Psoas muscle (tissue), 8 donors: ENCODE measurements around the gene NDFIP1. TPM values are rescaled to one million over a fixed set of nuclear protein-coding genes. Genes with fewer than 3 reads are reported as not detected.
A peak's percentile ranks its signal among the peaks of the same experiment; 100 is the strongest.

ENCODE experiments used
- ATAC-seq, 4 donors: fragments of 200-7000 bp; cut with Tn5 transposase; one replicate each; pipeline ENCODE4 v1.9.1; 2020; ENCODE audit warnings: moderate library complexity in 3 of 4, mild to moderate bottlenecking in 2 of 4
- DNase-seq, 2 donors: peaks; one replicate each; pipeline ENCODE4 v3.0.0-alpha.2; 2020
- H3K27ac ChIP-seq: fragments of 200-600 bp; one replicate; pipeline ENCODE4 v1.8.0; 2022
- H3K27me3 ChIP-seq, 3 donors: fragments of 200-600 bp in 1 of 3; one replicate each; pipeline versions ENCODE4 v1.6.1 to v1.8.0; 2013 to 2022; ENCODE audit warnings: low read length in 2 of 3, mild to moderate bottlenecking in 2 of 3, moderate library complexity in 1 of 3; ENCODE audit not compliant: insufficient read depth in 3 of 3
- H3K36me3 ChIP-seq, 2 donors: fragments of 200-600 bp in 1 of 2; one replicate each; pipeline versions ENCODE4 v1.6.1 to v1.8.0; 2013 to 2022; ENCODE audit warnings: low read depth in 1 of 2, mild to moderate bottlenecking in 1 of 2, moderate library complexity in 1 of 2; ENCODE audit not compliant: insufficient read depth in 1 of 2
- H3K4me1 ChIP-seq: fragments of 200-600 bp; one replicate; pipeline ENCODE4 v1.8.0; 2022
- H3K4me3 ChIP-seq: fragments of 200-600 bp; one replicate; pipeline ENCODE4 v1.8.0; 2022; ENCODE audit warnings: mild to moderate bottlenecking
- H3K9me3 ChIP-seq: fragments of 200-600 bp; one replicate; pipeline ENCODE4 v1.8.0; 2022
- CTCF ChIP-seq: fragments of 200-600 bp; IDR thresholded peaks from one replicate; pipeline ENCODE4 v1.8.0; 2022; ENCODE audit warnings: antibody characterized with exemption
- WGBS, 3 donors: extraction: QIAGEN DNeasy Blood & Tissue Kit; methylation state at CpG; one replicate each; pipeline versions ENCODE4 v1.1.6 to v1.1.7; 2013; 5-methylcytosine and 5-hydroxymethylcytosine counted together
- intact Hi-C, 2 donors: fragments of 100-400 bp; cut with DNase I; formaldehyde crosslinking; loops; one replicate each; pipeline versions ENCODE4 v1.11.0 to v1.14.2; 2022
- polyA plus RNA-seq, 3 donors: library from polyadenylated mRNA; stranded (reverse); fragments of 200-250 nt; gene quantifications; one replicate each; pipeline ENCODE4 v1.2.3, GENCODE V29; 2013
- total RNA-seq, 4 donors: library from RNA; stranded (reverse); fragmentation: NEBNext Ultra II Directional in 2 of 4; extraction: Animal tissue kit (Norgen Biotek cat#: 25700) in 2 of 4; gene quantifications; one replicate each; pipeline versions ENCODE4 v1.2.1 to v1.2.4, GENCODE V29; 2021 to 2023
- donor health status: healthy with polysubstance abuse.
- donor health status: DM: no; HTN: no; CAD: no; lungs with moderate emphysema.
- donor health status: Bipolar disorder and iron deficiency.
- donor health status: healthy.
- donor health status: DM: yes; HTN: yes; CAD: no.
- donor health status: DM: no; HTN: no; CAD: no.
- donor health status: DM: no; HTN: no; CAD: no.
- donor health status: DM: yes; HTN: yes; CAD: no.

Gene NDFIP1
- total and polyA plus RNA-seq, 7 donors, result 22.9 to 34.2 (median 31.6) TPM

GRCh38 chr5:142175461-142176142, 67.0 kb downstream of the NDFIP1 start:
- TF ChIP-seq CTCF, result no peak
- Histone ChIP-seq H3K4me1 (peaks cover 4% of the 10 kb centered on the region), H3K9me3 (no peaks in the 10 kb centered on the region), H3K4me3 (no peak overlapping the region), H3K27ac (peak overlapping the region; percentile 37), H3K27me3 (no peaks in the 10 kb centered on the region), H3K36me3 (no peaks in the 10 kb centered on the region)
- intact Hi-C loops, result no loop called here
- WGBS, 3 donors, result 62 to 83% (median 63%) methylated on average over 8 of the region's 8 CpGs
- ATAC-seq, result peak in 2 of 4 donors; percentile 8 to 52
- DNase-seq, result no peak

GRCh38 chr5:142176255-142176654, 67.7 kb downstream of the NDFIP1 start:
- Histone ChIP-seq H3K9me3 (no peaks in the 10 kb centered on the region), H3K27me3 (no peaks in the 10 kb centered on the region), H3K4me3 (no peak overlapping the region), H3K4me1 (peaks cover 4% of the 10 kb centered on the region), H3K36me3 (no peaks in the 10 kb centered on the region), H3K27ac (no peak overlapping the region)
- ATAC-seq (no peak), DNase-seq (no peak)
- 33 to 45% (median 41%) methylated on average over 2 of the region's 2 CpGs for WGBS, 3 donors
- TF ChIP-seq CTCF, result no peak
- intact Hi-C loops, result no loop called here

GRCh38 chr5:142178651-142179050, 70.1 kb downstream of the NDFIP1 start:
- H3K27me3 ChIP-seq, result no peaks in the 10 kb centered on the region
- WGBS, 3 donors, result 97 to 98% (median 98%) methylated on average over 7 of the region's 7 CpGs
- ATAC-seq, result no peak

GRCh38 chr5:142179776-142180387, 71.3 kb downstream of the NDFIP1 start:
- intact Hi-C loops, result no loop called here
- H3K9me3 ChIP-seq, result no peaks in the 10 kb centered on the region
- no peak overlapping the region for H3K4me3 ChIP-seq
- TF ChIP-seq CTCF, result no peak
- no peaks in the 10 kb centered on the region for H3K27me3 ChIP-seq
- H3K27ac ChIP-seq, result no peak overlapping the region
- WGBS, 3 donors, result 83 to 94% (median 86%) methylated on average over 6 of the region's 6 CpGs
- DNase-seq, result no peak
- no peaks in the 10 kb centered on the region for H3K36me3 ChIP-seq
- H3K4me1 ChIP-seq, result peaks cover 4% of the 10 kb centered on the region
- no peak for ATAC-seq

More at GRCh38 chr5:142178651-142179050, 70.1 kb downstream of the NDFIP1 start:
- H3K4me1 ChIP-seq, result peaks cover 4% of the 10 kb centered on the region
- no peaks in the 10 kb centered on the region for H3K9me3 ChIP-seq
- H3K4me3 ChIP-seq, result no peak overlapping the region
- intact Hi-C loops, result no loop called here
- DNase-seq, result no peak
- no peak overlapping the region for H3K27ac ChIP-seq
- H3K36me3 ChIP-seq, result no peaks in the 10 kb centered on the region
- TF ChIP-seq CTCF, result no peak
